ENCODE data around the gene MTURN.

The MTURN gene

GRCh38 chr7:30115709-30116297 is 19.0 kb upstream of the MTURN start:
- Histone ChIP-seq H3K9ac (ENCODE audit: low read depth, low read length) (no peak overlapping the region), H3K4me1 (ENCODE audit: insufficient read depth, low read length) (no peaks in the 10 kb centered on the region), H3K36me3 (ENCODE audit: insufficient read depth, low read length) (no peaks in the 10 kb centered on the region), H3K9me3 (ENCODE audit: control insufficient read depth, insufficient read depth, low read length) (no peaks in the 10 kb centered on the region)

- Histone ChIP-seq H3K4me1 (ENCODE audit: insufficient read depth, low read length) (no peaks in the 10 kb centered on the region), H3K36me3 (ENCODE audit: insufficient read depth, low read length) (no peaks in the 10 kb centered on the region), H3K9ac (ENCODE audit: low read depth, low read length) (no peak overlapping the region), H3K9me3 (ENCODE audit: control insufficient read depth, insufficient read depth, low read length) (no peaks in the 10 kb centered on the region)
Measured at GRCh38 chr7:30116771-30117170, 18.0 kb upstream of the MTURN start.

- H3K9me3 ChIP-seq (ENCODE audit: control insufficient read depth, insufficient read depth, low read length) = no peaks in the 10 kb centered on the region
- no peaks in the 10 kb centered on the region for H3K36me3 ChIP-seq (ENCODE audit: insufficient read depth, low read length)
Measured at GRCh38 chr7:30117896-30118295, 16.9 kb upstream of the MTURN start.

GRCh38 chr7:30119890-30120577 is 14.8 kb upstream of the MTURN start:
- no peaks in the 10 kb centered on the region for H3K4me1 ChIP-seq (ENCODE audit: insufficient read depth, low read length)
- no peaks in the 10 kb centered on the region for H3K36me3 ChIP-seq (ENCODE audit: insufficient read depth, low read length)
- no peak overlapping the region for H3K9ac ChIP-seq (ENCODE audit: low read depth, low read length)
- no peaks in the 10 kb centered on the region for H3K9me3 ChIP-seq (ENCODE audit: control insufficient read depth, insufficient read depth, low read length)

More at GRCh38 chr7:30117896-30118295, 16.9 kb upstream of the MTURN start:
- Histone ChIP-seq H3K9ac (ENCODE audit: low read depth, low read length) (no peak overlapping the region), H3K4me1 (ENCODE audit: insufficient read depth, low read length) (no peaks in the 10 kb centered on the region)

- peak overlapping the region; percentile 73; the same call in 1 of the 2 replicates for H3K9ac ChIP-seq (ENCODE audit: low read depth, low read length)
- H3K4me1 ChIP-seq (ENCODE audit: insufficient read depth, low read length) = no peaks in the 10 kb centered on the region
- no peaks in the 10 kb centered on the region for H3K9me3 ChIP-seq (ENCODE audit: control insufficient read depth, insufficient read depth, low read length)
- H3K36me3 ChIP-seq (ENCODE audit: insufficient read depth, low read length) = no peaks in the 10 kb centered on the region
Measured at GRCh38 chr7:30133736-30134610, 813 bp upstream of the MTURN start.

- no peaks in the 10 kb centered on the region for H3K9me3 ChIP-seq (ENCODE audit: control insufficient read depth, insufficient read depth, low read length)
- no peaks in the 10 kb centered on the region for H3K4me1 ChIP-seq (ENCODE audit: insufficient read depth, low read length)
- no peaks in the 10 kb centered on the region for H3K36me3 ChIP-seq (ENCODE audit: insufficient read depth, low read length)
- peak overlapping the region; percentile 73 for H3K9ac ChIP-seq (ENCODE audit: low read depth, low read length)
Measured at GRCh38 chr7:30135301-30136116, 723 bp downstream of the MTURN start.

GRCh38 chr7:30136117-30136731 is 1.4 kb downstream of the MTURN start:
- H3K9ac ChIP-seq (ENCODE audit: low read depth, low read length) = peak overlapping the region; percentile 73; the same call in 1 of the 2 replicates

GRCh38 chr7:30136743-30137485 is 2.1 kb downstream of the MTURN start:
- H3K36me3 ChIP-seq (ENCODE audit: insufficient read depth, low read length) = no peaks in the 10 kb centered on the region
- no peaks in the 10 kb centered on the region for H3K9me3 ChIP-seq (ENCODE audit: control insufficient read depth, insufficient read depth, low read length)
- H3K4me1 ChIP-seq (ENCODE audit: insufficient read depth, low read length) = no peaks in the 10 kb centered on the region
- peak overlapping the region; percentile 73; the same call in 1 of the 2 replicates for H3K9ac ChIP-seq (ENCODE audit: low read depth, low read length)

More at GRCh38 chr7:30136117-30136731, 1.4 kb downstream of the MTURN start:
- no peaks in the 10 kb centered on the region for H3K4me1 ChIP-seq (ENCODE audit: insufficient read depth, low read length)
- H3K9me3 ChIP-seq (ENCODE audit: control insufficient read depth, insufficient read depth, low read length) = no peaks in the 10 kb centered on the region
- no peaks in the 10 kb centered on the region for H3K36me3 ChIP-seq (ENCODE audit: insufficient read depth, low read length)

- H3K9ac ChIP-seq (ENCODE audit: low read depth, low read length) = no peak overlapping the region
- no peaks in the 10 kb centered on the region; the same call in 1 of the 2 replicates for H3K36me3 ChIP-seq (ENCODE audit: insufficient read depth, low read length)
- H3K4me1 ChIP-seq (ENCODE audit: insufficient read depth, low read length) = no peaks in the 10 kb centered on the region
- H3K9me3 ChIP-seq (ENCODE audit: control insufficient read depth, insufficient read depth, low read length) = no peaks in the 10 kb centered on the region
Measured at GRCh38 chr7:30139836-30140384, 5.1 kb downstream of the MTURN start.

GRCh38 chr7:30140456-30140855 is 5.7 kb downstream of the MTURN start:
- peaks cover 1% of the 10 kb centered on the region; the same call in 1 of the 2 replicates for H3K4me1 ChIP-seq (ENCODE audit: insufficient read depth, low read length)
- H3K36me3 ChIP-seq (ENCODE audit: insufficient read depth, low read length) = no peaks in the 10 kb centered on the region; the same call in 1 of the 2 replicates
- H3K9ac ChIP-seq (ENCODE audit: low read depth, low read length) = no peak overlapping the region
- no peaks in the 10 kb centered on the region for H3K9me3 ChIP-seq (ENCODE audit: control insufficient read depth, insufficient read depth, low read length)

- no peak overlapping the region for H3K9ac ChIP-seq (ENCODE audit: low read depth, low read length)
- H3K36me3 ChIP-seq (ENCODE audit: insufficient read depth, low read length) = no peaks in the 10 kb centered on the region; the same call in 1 of the 2 replicates
- H3K4me1 ChIP-seq (ENCODE audit: insufficient read depth, low read length) = peaks cover 6% of the 10 kb centered on the region; the same call in 1 of the 2 replicates
- no peaks in the 10 kb centered on the region for H3K9me3 ChIP-seq (ENCODE audit: control insufficient read depth, insufficient read depth, low read length)
Measured at GRCh38 chr7:30142710-30143109, 7.9 kb downstream of the MTURN start.

GRCh38 chr7:30143748-30144251 is 9.0 kb downstream of the MTURN start:
- H3K36me3 ChIP-seq (ENCODE audit: insufficient read depth, low read length) = no peaks in the 10 kb centered on the region; the same call in 1 of the 2 replicates
- H3K9me3 ChIP-seq (ENCODE audit: control insufficient read depth, insufficient read depth, low read length) = no peaks in the 10 kb centered on the region
- peaks cover 6% of the 10 kb centered on the region; the same call in 1 of the 2 replicates for H3K4me1 ChIP-seq (ENCODE audit: insufficient read depth, low read length)
- no peak overlapping the region for H3K9ac ChIP-seq (ENCODE audit: low read depth, low read length)

Measured in ES-I3 (cell line).